BLaER1 treated with 17β-estradiol and CSF1 and Interleukin-3, amounts not matched to agents 10 nM and 100 nM (cell line): Measurements from ENCODE around the gene DYNLT2B.
A peak's percentile ranks its signal among the peaks of the same experiment; 100 is the strongest.
"Not testable (repeated sequence)": the region's sequence is repeated elsewhere in the genome, so short reads cannot be mapped to it uniquely, and the experiment has no call there.

Source experiments
- H3K27ac ChIP-seq, 11 experiments: shearing (Covaris generic); formaldehyde crosslinking; 2 replicates each; pipeline ENCODE4 v1.8.1; 2022
- H3K27me3 ChIP-seq, 11 experiments: shearing (Covaris generic); formaldehyde crosslinking; 2 replicates each; pipeline ENCODE4 v1.8.1; 2022
- H3K36me3 ChIP-seq, 11 experiments: shearing (Covaris generic); formaldehyde crosslinking; 2 replicates each; pipeline ENCODE4 v1.8.1; 2022
- H3K4me1 ChIP-seq, 10 experiments: shearing (Covaris generic); formaldehyde crosslinking; 2 replicates each; pipeline ENCODE4 v1.8.1; 2022
- H3K4me2 ChIP-seq, 11 experiments: shearing (Covaris generic); formaldehyde crosslinking; 2 replicates each; pipeline ENCODE4 v1.8.1; 2022
- H3K4me3 ChIP-seq, 10 experiments: shearing (Covaris generic); formaldehyde crosslinking; 2 replicates each; pipeline ENCODE4 v1.8.1; 2022
- H3K9ac ChIP-seq, 11 experiments: shearing (Covaris generic); formaldehyde crosslinking; 2 replicates each; pipeline ENCODE4 v1.8.1; 2022
- H3K9me3 ChIP-seq, 11 experiments: shearing (Covaris generic); formaldehyde crosslinking; replicated peaks in 1 of 11; 2 replicates each; pipeline ENCODE4 v1.8.1; 2022
- H4K20me1 ChIP-seq, 11 experiments: shearing (Covaris generic); formaldehyde crosslinking; 2 replicates each; pipeline ENCODE4 v1.8.1; 2022
- Cebpa-rat ChIP-seq, 11 experiments: shearing (Covaris generic); IDR thresholded peaks; 2 replicates each; pipeline ENCODE4 v1.8.1; 2022

DYNLT2B gene

DNA sequence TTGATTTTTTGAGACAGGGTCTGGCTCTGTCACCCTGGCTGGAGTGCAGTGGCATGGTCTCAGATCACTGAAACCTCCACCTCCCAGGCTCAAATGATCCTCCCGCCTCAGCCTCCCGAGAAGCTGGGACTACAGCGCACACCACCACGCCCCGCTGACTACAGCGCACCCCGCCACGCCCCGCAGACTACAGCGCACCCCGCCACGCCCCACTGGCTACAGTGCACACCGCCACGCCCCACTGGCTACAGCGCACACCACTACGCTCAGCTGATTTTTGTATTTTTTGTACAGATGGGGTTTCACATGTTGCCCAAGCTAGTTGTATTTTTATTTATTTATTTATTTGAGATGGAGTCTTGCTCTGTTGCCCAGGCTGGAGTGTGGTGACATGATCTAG lies 66.1 kb downstream of the DYNLT2B start:
- Histone ChIP-seq H3K4me1 (peaks cover 8 to 20% (median 15%) of the 10 kb centered on the region in 10 experiments), H3K27me3 (no peaks in the 10 kb centered on the region), H3K4me3 (no peak overlapping the region), H3K4me2 (peak overlapping the region; percentile 1 to 61 (median 43); a peak in 19 of 22 replicates), H3K9me3 (peaks cover 0 to 36% (median 28%) of the 10 kb centered on the region in 11 experiments; a peak in 19 of 22 replicates), H3K27ac (peak overlapping the region in 8 of 11 experiments; percentile 3 to 57 (median 38); a peak in 9 of 22 replicates), H3K36me3 (peaks cover 65 to 96% (median 79%) of the 10 kb centered on the region in 11 experiments), H3K9ac (no peak overlapping the region; a peak in 2 of 22 replicates), H4K20me1 (peaks cover 0 to 55% (median 0%) of the 10 kb centered on the region in 11 experiments; a peak in 4 of 22 replicates)
- no peak for TF ChIP-seq Cebpa-rat (IDR thresholded peaks at IDR 0.05)

DNA sequence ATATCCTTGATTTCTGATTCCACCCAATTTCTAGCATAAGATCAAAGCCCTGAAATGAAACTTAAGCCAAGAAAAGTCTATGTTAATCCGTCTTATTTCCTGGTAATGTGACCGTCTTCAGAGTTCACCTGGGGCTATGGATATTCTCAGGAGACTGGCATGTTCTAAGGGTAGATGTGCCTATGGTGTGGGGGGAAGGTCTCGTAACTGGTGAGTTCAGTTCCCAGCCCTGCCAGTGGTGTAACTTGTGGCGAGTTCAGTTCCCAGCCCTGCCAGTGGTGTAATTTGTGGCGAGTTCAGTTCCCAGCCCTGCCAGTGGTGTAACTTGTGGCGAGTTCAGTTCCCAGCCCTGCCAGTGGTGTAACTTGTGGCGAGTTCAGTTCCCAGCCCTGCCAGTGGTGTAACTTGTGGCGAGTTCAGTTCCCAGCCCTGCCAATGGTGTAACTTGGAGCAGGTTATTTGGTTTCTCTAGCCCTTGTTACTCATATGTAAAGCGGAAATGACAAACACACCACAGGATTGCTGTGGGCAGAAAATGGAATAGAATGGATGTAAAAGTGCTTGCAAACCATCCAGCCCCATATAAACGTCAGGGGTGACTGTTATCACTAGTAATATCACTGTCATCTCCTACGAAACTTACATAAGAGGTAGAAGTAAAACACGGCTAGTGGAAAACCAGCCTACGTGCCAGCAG lies 71.3 kb downstream of the DYNLT2B start:
- Histone ChIP-seq H3K9ac (no peak overlapping the region), H3K4me3 (no peak overlapping the region), H3K27ac (peak overlapping the region in 6 of 11 experiments; percentile 9 to 50 (median 22); a peak in 7 of 22 replicates), H3K4me2 (no peak overlapping the region), H3K27me3 (no peaks in the 10 kb centered on the region), H3K36me3 (peaks cover 79 to 95% (median 90%) of the 10 kb centered on the region in 11 experiments), H3K4me1 (peaks cover 1 to 8% (median 4%) of the 10 kb centered on the region in 10 experiments; a peak in 19 of 20 replicates), H3K9me3 (peaks cover 9 to 60% (median 47%) of the 10 kb centered on the region in 11 experiments; a peak in 19 of 22 replicates), H4K20me1 (peaks cover 0 to 33% (median 0%) of the 10 kb centered on the region in 11 experiments; a peak in 4 of 22 replicates)
- TF ChIP-seq Cebpa-rat (IDR thresholded peaks at IDR 0.05), result peak in 4 of 11 experiments; percentile 44 to 79 (median 53); a peak in 4 of 22 replicates

DNA sequence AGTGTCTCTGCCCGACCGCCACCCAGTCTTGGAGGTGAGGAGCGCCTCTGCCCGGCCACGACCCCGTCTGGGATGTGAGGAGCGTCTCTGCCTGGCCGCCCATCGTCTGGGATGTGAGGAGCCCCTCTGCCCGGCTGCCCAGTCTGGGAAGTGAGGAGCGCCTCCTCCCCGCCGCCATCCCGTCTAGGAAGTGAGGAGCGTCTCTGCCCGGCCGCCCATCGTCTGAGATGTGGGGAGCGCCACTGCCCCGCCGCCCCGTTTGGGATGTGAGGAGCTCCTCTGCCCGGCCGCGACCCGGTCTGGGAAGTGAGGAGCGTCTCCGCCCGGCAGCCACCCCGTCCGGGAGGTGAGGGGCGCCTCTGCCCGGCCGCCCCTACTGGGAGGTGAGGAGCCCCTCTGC lies 73.9 kb downstream of the DYNLT2B start:
- not testable (repeated sequence) for H3K27me3 ChIP-seq, H3K4me1 ChIP-seq, H3K9ac ChIP-seq, H3K4me3 ChIP-seq, H3K4me2 ChIP-seq, H3K27ac ChIP-seq
- H3K9me3 ChIP-seq, result peaks cover 9 to 40% (median 24%) of the 10 kb centered on the region in 11 experiments; a peak in 19 of 22 replicates
- peaks cover 0 to 19% (median 0%) of the 10 kb centered on the region in 11 experiments; a peak in 3 of 22 replicates for H4K20me1 ChIP-seq
- H3K36me3 ChIP-seq, result peaks cover 82 to 95% (median 90%) of the 10 kb centered on the region in 11 experiments

DNA sequence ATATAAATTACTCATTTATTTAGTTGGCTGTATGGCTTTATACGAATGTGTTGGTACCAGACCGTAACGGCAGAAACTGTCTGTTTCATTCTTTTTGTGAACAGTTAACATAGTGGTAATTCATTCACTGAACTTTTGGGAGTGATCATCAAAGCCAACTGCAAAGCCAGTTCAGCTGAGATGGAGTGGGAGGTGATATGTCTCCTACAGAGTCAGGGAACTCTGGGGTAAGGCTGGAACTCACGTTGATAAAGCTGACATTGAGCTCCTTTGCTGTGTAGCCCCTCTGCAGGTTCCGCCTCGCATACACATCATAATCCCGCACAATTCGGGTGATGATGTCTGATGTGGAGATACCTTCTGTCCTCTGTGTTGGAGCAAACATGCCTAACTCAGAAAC lies 76.3 kb downstream of the DYNLT2B start:
- no peak overlapping the region for H3K27ac ChIP-seq
- H3K4me3 ChIP-seq, result no peak overlapping the region
- H3K27me3 ChIP-seq, result no peaks in the 10 kb centered on the region
- peaks cover 0 to 17% (median 0%) of the 10 kb centered on the region in 11 experiments; a peak in 4 of 22 replicates for H4K20me1 ChIP-seq
- TF ChIP-seq Cebpa-rat (IDR thresholded peaks at IDR 0.05), result no peak
- H3K9ac ChIP-seq, result no peak overlapping the region
- peaks cover 9 to 29% (median 24%) of the 10 kb centered on the region in 11 experiments; a peak in 19 of 22 replicates for H3K9me3 ChIP-seq
- peaks cover 7 to 17% (median 16%) of the 10 kb centered on the region in 10 experiments; a peak in 18 of 20 replicates for H3K4me1 ChIP-seq
- H3K4me2 ChIP-seq, result no peak overlapping the region
- peaks cover 77 to 95% (median 84%) of the 10 kb centered on the region in 11 experiments for H3K36me3 ChIP-seq
